SKM-1 treated with dmso at 0.1 percent for 144 hours (cell line): ENCODE measurements around the gene HYI.
"Not testable (repeated sequence)": the region's sequence is repeated elsewhere in the genome, so short reads cannot be mapped to it uniquely, and the experiment has no call there.

ENCODE experiments used
- DNase-seq: peaks from one replicate; lab custom pipeline; 2025; ENCODE audit not compliant: unreplicated experiment; lab: John Stamatoyannopoulos, UW

Gene HYI

GRCh38 chr1:43430831-43431230, 22.9 kb downstream of the HYI start:
- no peak for DNase-seq

GRCh38 chr1:43427941-43428340, 25.8 kb downstream of the HYI start:
- no peak for DNase-seq

DNA sequence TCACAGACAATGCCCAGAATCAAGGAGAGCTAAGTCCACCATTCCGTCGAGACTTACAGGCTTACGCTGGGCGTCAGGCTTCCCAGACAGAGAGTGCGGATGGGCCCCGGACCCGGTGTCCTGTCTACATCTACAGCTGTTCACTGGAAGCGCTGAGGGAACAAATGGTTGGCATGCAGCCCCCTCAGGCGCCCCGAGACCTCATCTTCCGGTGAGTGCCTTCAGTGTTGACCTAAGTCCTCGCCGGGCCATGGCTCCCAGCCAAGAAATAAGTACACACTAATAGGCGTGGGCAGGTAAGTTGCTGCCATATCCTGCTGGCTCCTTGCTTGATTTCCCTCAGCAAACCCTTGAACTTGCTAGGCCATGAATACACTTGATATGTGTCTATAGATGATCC, 26.2 kb downstream of the HYI start:
- DNase-seq, result no peak

DNA sequence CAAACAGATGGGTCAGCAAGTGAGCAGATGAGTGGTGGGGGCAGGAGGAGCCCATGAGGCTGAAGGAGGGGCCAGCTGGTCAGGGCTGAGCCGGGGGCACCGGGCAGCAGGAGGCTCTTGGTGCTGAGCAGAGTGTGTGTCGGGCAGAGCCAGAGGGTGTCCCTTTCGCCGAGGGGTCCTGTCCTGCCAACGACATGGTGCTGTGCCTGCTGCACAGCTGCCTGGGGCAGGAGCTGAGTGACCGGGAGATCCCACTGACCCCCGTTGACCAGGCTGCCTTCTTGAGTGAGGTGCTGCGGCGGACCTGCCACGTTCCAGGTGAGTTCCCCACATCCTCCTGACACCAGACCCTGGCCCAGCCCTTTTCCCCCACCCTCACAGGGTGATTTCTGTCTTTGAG, 27.5 kb downstream of the HYI start:
- no peak for DNase-seq

GRCh38 chr1:43425045-43425444, 28.7 kb downstream of the HYI start:
- DNase-seq, result no peak

GRCh38 chr1:43423672-43424550, 29.8 kb downstream of the HYI start:
- DNase-seq, result no peak

- DNase-seq, result no peak
Observed at GRCh38 chr1:43422995-43423671, 30.6 kb downstream of the HYI start.

- DNase-seq, result no peak
Observed at GRCh38 chr1:43421976-43422750, 31.6 kb downstream of the HYI start.

DNA sequence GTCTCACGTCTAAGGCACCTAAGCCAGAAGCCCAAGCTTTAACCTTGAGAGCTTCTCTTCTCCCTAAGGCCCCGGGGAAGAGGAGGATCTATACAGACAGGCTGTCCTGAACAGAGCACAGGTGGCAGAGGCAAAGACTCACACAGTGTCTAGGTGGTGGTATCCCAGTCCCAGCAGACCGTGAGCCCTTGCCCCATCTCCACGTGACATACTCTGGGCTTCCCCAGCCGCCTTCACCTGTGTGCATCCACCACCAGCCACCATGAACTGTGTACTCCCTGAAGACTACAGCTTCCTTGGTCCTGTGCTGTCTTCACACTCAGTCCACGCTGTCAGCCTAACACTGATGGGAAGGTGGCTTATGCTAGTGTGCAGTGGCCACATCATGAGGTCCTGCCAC, 32.3 kb downstream of the HYI start:
- no peak for DNase-seq

GRCh38 chr1:43420874-43421273, 32.9 kb downstream of the HYI start:
- no peak for DNase-seq

- no peak for DNase-seq
Observed at GRCh38 chr1:43419627-43420425, 33.9 kb downstream of the HYI start.

- no peak for DNase-seq
Observed at GRCh38 chr1:43418858-43419257, 34.9 kb downstream of the HYI start.

DNA sequence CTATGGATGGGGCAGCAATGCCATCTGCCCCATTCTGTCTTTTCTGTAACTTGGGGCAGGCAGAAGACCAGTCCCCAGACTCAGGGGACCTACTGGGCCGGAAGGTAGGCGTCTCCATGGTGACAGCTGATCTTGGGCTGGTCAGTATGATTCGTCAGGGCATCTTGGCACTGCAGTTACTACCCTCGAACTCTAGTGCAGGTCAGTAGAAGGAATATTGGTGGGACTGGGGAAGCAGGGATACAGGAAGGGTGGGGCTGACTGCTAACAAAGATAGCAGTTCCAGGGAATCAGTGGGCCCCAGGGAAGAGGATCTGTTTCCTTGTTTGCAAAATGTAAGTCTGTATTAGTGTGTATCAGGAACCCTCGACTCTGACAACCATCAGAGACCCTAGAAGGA, 37.8 kb downstream of the HYI start:
- DNase-seq, result no peak

DNA sequence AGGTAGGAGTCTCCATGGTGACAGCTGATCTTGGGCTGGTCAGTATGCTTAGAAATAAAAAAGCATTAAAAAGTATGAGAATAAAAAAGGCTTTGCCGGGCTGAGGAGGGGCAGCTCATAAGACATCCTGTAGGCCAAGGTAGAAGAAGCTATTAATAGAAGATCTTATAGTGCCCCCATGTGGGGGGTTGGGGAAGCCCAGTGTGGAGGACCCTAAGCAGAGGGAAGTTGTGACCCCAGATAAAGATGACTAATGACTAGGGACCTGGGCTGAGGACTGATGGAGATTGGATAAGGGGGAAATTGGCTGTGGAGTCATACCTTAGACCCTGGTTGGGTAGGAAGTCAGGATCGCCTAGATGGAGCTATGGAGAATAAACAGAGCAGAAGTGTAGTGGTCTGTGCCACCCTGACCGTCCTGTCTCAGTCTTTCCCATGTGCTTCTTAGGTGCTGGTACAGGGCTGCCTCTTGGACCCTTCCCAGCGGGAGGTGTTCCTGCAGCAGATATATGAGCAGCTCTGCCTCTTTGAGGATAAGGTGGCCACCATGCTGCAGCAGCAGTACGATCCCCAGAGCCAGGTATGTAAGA, 39.0 kb downstream of the HYI start:
- DNase-seq, result peak; percentile 58

GRCh38 chr1:43413426-43413825, 40.3 kb downstream of the HYI start:
- not testable (repeated sequence) for DNase-seq

DNA sequence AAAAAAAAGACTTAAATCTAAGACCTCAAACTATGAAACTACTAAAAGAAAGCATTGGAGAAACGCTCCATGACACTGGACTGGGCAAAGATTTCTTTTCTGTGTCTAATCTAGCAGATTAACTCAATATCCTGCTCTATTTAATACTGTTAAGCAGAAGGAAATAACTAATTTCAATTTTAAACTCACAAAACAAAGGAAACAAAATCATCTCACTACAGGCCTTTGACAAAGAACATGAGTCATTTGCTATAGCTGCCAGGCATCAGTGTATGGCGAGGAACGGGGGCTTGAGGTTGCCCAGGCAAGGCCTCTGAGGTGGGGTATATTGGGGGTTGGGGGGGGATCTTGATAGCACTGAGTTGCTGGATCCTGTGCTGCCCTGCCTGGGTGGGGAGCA, 43.2 kb downstream of the HYI start:
- no peak for DNase-seq

- no peak for DNase-seq
Observed at GRCh38 chr1:43405876-43406234, 47.9 kb downstream of the HYI start.

DNA sequence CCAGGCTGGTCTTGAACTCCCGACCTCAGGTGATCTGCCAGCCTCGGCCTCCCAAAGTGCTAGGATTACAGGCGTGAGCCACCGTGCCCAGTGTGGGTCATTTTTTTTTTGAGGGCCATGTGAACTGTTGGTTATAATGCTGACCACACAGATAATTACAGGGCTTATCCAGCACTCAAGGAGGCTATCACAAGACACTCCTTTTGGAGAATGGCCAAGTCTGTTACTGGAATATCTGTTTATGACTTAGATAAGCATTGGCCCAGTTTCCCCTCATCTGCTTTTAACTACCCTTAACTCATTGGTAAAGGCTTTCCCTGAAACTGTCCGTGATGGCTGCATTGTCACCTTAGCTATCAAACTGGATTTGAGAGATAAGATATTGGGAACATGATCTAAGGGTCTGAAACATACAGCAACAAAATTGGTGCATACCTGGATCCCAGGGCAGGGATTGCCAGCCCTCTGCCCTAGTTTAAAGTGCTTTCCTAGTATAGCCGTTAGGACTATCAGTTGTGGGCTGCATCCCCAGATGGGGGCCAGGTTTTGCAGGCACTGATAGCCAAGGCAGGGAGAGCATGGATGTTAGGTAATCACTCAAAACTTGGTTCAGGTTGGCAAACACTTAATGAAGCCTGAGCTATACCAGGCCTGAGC, 48.4 kb downstream of the HYI start:
- no peak for DNase-seq

- DNase-seq, result no peak
Observed at GRCh38 chr1:43404353-43404752, 49.4 kb downstream of the HYI start.
